ENCODE results near the gene PPFIBP2. TPM values are rescaled to one million over a fixed set of nuclear protein-coding genes. Genes with fewer than 3 reads are reported as not detected.

Gene PPFIBP2
- total and polyA plus RNA-seq, 10 of the 15 experiments (the other 5 are each of a cell fraction or from before 2014, with no cell fraction given) = 17.3 to 56.3 (median 39.2) TPM

DNA sequence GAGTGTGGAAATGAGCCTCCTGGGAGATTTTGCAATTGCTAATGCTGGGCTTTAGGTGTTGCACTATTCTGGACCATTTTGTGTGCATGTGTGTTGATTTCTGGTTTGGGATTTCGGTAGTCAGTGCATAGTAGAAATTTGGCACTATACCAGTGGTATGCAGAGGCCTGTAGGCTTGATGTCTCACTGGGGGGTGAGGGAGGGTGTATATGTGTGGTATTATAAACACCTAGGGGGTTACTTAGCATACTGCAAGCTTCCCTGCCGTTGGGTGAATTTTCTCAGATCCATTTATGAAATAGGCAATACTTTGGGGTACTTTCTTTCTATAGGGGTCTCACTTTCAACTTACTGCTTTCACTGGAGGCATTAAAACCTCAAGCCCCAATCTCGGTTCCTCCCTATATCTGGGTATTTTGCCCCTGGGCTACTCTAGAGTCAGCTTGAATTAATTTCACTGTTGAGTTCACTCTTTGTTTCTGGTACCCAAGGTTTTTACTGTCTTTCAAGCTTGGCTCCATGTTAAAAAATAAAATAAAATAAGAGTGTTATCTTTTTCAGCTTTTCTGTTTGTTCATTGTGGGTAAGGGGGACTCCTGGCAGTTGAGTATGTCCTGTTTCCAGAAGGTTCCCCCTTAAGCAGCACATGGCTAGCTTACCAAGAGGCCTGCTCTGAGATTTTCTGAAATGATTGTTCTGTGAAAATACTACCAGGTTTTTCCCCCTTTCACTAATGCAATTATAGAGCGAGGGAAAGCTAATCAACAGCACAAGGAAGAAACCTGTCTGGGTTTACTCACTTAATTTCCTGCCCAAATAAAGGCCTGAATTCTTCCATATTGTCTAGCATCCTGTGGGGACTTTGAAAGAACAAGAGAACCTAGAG lies 45.8 kb downstream of the PPFIBP2 start:
- peak overlapping the region; percentile 72 for H3K27ac ChIP-seq (ENCODE audit: control insufficient read depth, insufficient read depth)
- in situ Hi-C loops (cut with MboI) (no loop called here), intact Hi-C loops (cut with micrococcal nuclease; ENCODE audit: unreplicated experiment) (loop anchor here (5.0 kb wide), 1 partner anchor 102 kb away; no protein-coding TSS in a partner anchor)
- ChIA-PET SMC1A (ENCODE audit: uncharacterized antibody, unreplicated experiment) (interaction anchor here (0.7 to 4.9 kb wide), 17 partner anchors 9 to 176 kb away, joined by 3 to 40 read pairs (median 4); partner anchors contain the start of gene PPFIBP2), POLR2A (interaction anchor here (1.1 to 2.0 kb wide), 5 partner anchors 10 to 76 kb away, joined by 3 to 16 read pairs (median 3); no protein-coding TSS in a partner anchor), CTCF (interaction anchor here (0.6 to 4.0 kb wide), 13 partner anchors 10 to 209 kb away, joined by 3 to 26 read pairs (median 4); partner anchors contain the start of gene PPFIBP2), RAD21 (ENCODE audit: unreplicated experiment) (interaction anchor here (0.7 to 3.5 kb wide), 14 partner anchors 10 to 112 kb away, joined by 3 to 12 read pairs (median 5); partner anchors contain the start of gene PPFIBP2)
- H3K79me2 ChIP-seq (ENCODE audit: control insufficient read depth, insufficient read depth, low read length) = peaks cover 39% of the 10 kb centered on the region
- H3K36me3 ChIP-seq (ENCODE audit: control insufficient read depth in 2 of 2, insufficient read depth in 2 of 2, low read length in 1 of 2) = peaks cover 1 to 5% of the 10 kb centered on the region in 2 experiments; a peak in 2 of 4 replicates
- WGBS (ENCODE audit: insufficient coverage, insufficient replicate concordance, low lambda C conversion rate, missing lambda C conversion rate) = 32% methylated on average over 4 of the region's 4 CpGs
- ATAC-seq = peak; percentile 88
- no peak overlapping the region for H2AFZ ChIP-seq (ENCODE audit: control insufficient read depth, low read depth, low read length)
- peak overlapping the region; percentile 26 for H3K4me2 ChIP-seq (ENCODE audit: control insufficient read depth, insufficient read depth)
- H3K4me1 ChIP-seq (ENCODE audit: control insufficient read depth, insufficient read depth, low read length) = peaks cover 16% of the 10 kb centered on the region
- H3K4me3 ChIP-seq = no peak overlapping the region
- H3K9me3 ChIP-seq (replicated peaks; ENCODE audit: control insufficient read depth, insufficient read depth, low read length) = no peaks in the 10 kb centered on the region
- no peak for FAIRE-seq
- H4K20me1 ChIP-seq (ENCODE audit: control insufficient read depth, insufficient read depth) = no peaks in the 10 kb centered on the region
- no TSS peak for BruUV-seq (replicated peaks)
- H3K27me3 ChIP-seq (replicated peaks in 1 of 2; ENCODE audit: control insufficient read depth in 2 of 2, insufficient read depth in 2 of 2, low read length in 1 of 2) = no peaks in the 10 kb centered on the region
- peak; percentile 30 for DNase-seq (ENCODE audit: low read depth, low spot score)
- H3K9ac ChIP-seq (ENCODE audit: control insufficient read depth, insufficient read depth, low read length) = peak overlapping the region; percentile 2
- TF ChIP-seq PML (IDR thresholded peaks at IDR 0.05; ENCODE audit: low read length) (no peak), ZBED1 (IDR thresholded peaks at IDR 0.05; ENCODE audit: borderline replicate concordance) (no peak), CEBPB (IDR thresholded peaks at IDR 0.05; ENCODE audit: borderline replicate concordance in 1 of 2, low read depth in 2 of 2, low read length in 2 of 2) (no peak), ZNF384 (IDR thresholded peaks at IDR 0.05; ENCODE audit: borderline replicate concordance, low read depth, low read length) (no peak), RBBP5 (conservative IDR thresholded peaks at IDR 0.05) (no peak), MYB (IDR thresholded peaks at IDR 0.05; ENCODE audit: borderline replicate concordance, low read depth, low read length) (no peak), BHLHE40 (IDR thresholded peaks at IDR 0.05; ENCODE audit: borderline replicate concordance in 1 of 2, low read depth in 2 of 2, low read length in 1 of 2) (no peak), YY1 (IDR thresholded peaks at IDR 0.05; ENCODE audit: low read depth, low read length) (no peak), CHD1 (IDR thresholded peaks at IDR 0.05; ENCODE audit: low read depth, low read length) (no peak), NR2C2 (IDR thresholded peaks at IDR 0.05; ENCODE audit: borderline replicate concordance, control insufficient read depth, insufficient read length, low read depth) (no peak), SP1 (IDR thresholded peaks at IDR 0.05; ENCODE audit: low read depth, low read length) (no peak), SMARCA5 (IDR thresholded peaks at IDR 0.05) (no peak), ZNF24 (IDR thresholded peaks at IDR 0.05) (no peak), HDGF (IDR thresholded peaks at IDR 0.05) (no peak), ZZZ3 (IDR thresholded peaks at IDR 0.05; ENCODE audit: control insufficient read depth, insufficient read length, low read depth) (no peak), DPF2 (IDR thresholded peaks at IDR 0.05) (0 out of 2 replicates have a peak, but pooled peaks have one; percentile 35)
- TF ChIP-seq, protein P1, sequence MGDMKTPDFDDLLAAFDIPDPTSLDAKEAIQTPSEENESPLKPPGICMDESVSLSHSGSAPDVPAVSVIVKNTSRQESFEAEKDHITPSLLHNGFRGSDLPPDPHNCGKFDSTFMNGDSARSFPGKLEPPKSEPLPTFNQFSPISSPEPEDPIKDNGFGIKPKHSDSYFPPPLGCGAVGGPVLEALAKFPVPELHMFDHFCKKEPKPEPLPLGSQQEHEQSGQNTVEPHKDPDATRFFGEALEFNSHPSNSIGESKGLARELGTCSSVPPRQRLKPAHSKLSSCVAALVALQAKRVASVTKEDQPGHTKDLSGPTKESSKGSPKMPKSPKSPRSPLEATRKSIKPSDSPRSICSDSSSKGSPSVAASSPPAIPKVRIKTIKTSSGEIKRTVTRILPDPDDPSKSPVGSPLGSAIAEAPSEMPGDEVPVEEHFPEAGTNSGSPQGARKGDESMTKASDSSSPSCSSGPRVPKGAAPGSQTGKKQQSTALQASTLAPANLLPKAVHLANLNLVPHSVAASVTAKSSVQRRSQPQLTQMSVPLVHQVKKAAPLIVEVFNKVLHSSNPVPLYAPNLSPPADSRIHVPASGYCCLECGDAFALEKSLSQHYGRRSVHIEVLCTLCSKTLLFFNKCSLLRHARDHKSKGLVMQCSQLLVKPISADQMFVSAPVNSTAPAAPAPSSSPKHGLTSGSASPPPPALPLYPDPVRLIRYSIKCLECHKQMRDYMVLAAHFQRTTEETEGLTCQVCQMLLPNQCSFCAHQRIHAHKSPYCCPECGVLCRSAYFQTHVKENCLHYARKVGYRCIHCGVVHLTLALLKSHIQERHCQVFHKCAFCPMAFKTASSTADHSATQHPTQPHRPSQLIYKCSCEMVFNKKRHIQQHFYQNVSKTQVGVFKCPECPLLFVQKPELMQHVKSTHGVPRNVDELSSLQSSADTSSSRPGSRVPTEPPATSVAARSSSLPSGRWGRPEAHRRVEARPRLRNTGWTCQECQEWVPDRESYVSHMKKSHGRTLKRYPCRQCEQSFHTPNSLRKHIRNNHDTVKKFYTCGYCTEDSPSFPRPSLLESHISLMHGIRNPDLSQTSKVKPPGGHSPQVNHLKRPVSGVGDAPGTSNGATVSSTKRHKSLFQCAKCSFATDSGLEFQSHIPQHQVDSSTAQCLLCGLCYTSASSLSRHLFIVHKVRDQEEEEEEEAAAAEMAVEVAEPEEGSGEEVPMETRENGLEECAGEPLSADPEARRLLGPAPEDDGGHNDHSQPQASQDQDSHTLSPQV (IDR thresholded peaks at IDR 0.05) = no peak

Measured in GM12878 (cell line).